GM23338 (cell line): ENCODE measurements around the gene PCSK6. TPM values are rescaled to one million over a fixed set of nuclear protein-coding genes. Genes with fewer than 3 reads are reported as not detected.

Experiments
- ATAC-seq: fragments of 200-7000 bp; cut with Tn5 transposase; 3 replicates; pipeline ENCODE4 v1.9.1; 2020
- DNase-seq: peaks from one replicate; pipeline ENCODE4 v3.0.0-alpha.2; 2015; ENCODE audit warnings: low spot score
- H2AFZ ChIP-seq: fragments of 200-600 bp; sonication (generic); 2 replicates; pipeline ENCODE4 v1.8.0; 2016; ENCODE audit warnings: antibody characterized with exemption, mild to moderate bottlenecking, moderate library complexity
- H3F3A ChIP-seq: fragments of 200-600 bp; sonication (generic); replicated peaks from 2 replicates; pipeline ENCODE4 v1.8.0; 2017; ENCODE audit warnings: antibody characterized with exemption, mixed run types, low read depth
- H3K27ac ChIP-seq: fragments of 200-600 bp; sonication (generic); 2 replicates; pipeline ENCODE4 v1.6.1; 2016; ENCODE audit warnings: low read depth
- H3K27me3 ChIP-seq: fragments of 200-600 bp; sonication (generic); 2 replicates; pipeline ENCODE4 v1.8.0; 2016; ENCODE audit warnings: mild to moderate bottlenecking, mixed run types, moderate library complexity; ENCODE audit not compliant: insufficient read depth
- H3K36me3 ChIP-seq: fragments of 200-600 bp; sonication (generic); 2 replicates; pipeline ENCODE4 v1.8.0; 2016; ENCODE audit warnings: mild to moderate bottlenecking; ENCODE audit not compliant: insufficient read depth
- H3K4me1 ChIP-seq: fragments of 200-600 bp; sonication (generic); 2 replicates; pipeline ENCODE4 v1.8.0; 2016; ENCODE audit warnings: mild to moderate bottlenecking, moderate library complexity; ENCODE audit not compliant: insufficient read depth
- H3K4me2 ChIP-seq: fragments of 200-600 bp; sonication (generic); 2 replicates; pipeline ENCODE4 v1.7.1; 2017; ENCODE audit warnings: mixed run types
- H3K4me3 ChIP-seq: fragments of 200-600 bp; sonication (generic); 2 replicates; pipeline ENCODE4 v1.6.1; 2016; ENCODE audit warnings: mixed run types
- H3K79me2 ChIP-seq: fragments of 200-600 bp; sonication (generic); replicated peaks from 2 replicates; pipeline ENCODE4 v1.8.0; 2017; ENCODE audit warnings: mild to moderate bottlenecking; ENCODE audit not compliant: insufficient read depth
- H3K9me2 ChIP-seq: fragments of 200-600 bp; sonication (generic); 2 replicates; pipeline ENCODE4 v1.8.0; 2017; ENCODE audit not compliant: insufficient read depth
- H4K20me1 ChIP-seq: fragments of 200-600 bp; sonication (generic); replicated peaks from 2 replicates; pipeline ENCODE4 v1.8.0; 2017; ENCODE audit warnings: mild to moderate bottlenecking; ENCODE audit not compliant: insufficient read depth
- H3K27ac Mint-ChIP-seq: 2 replicates; pipeline ENCODE4 v1.8.0; 2020; ENCODE audit warnings: inconsistent platforms, mild to moderate bottlenecking, moderate library complexity, mixed read lengths
- H3K27me3 Mint-ChIP-seq: 3 replicates; pipeline ENCODE4 v1.8.0; 2022; ENCODE audit warnings: low read depth, mild to moderate bottlenecking, moderate library complexity, mixed read lengths, inconsistent platforms; ENCODE audit not compliant: insufficient read depth, poor library complexity
- H3K36me3 Mint-ChIP-seq: 3 replicates; pipeline ENCODE4 v1.8.0; 2021; ENCODE audit warnings: low read depth, mild to moderate bottlenecking, inconsistent platforms, moderate library complexity, mixed read lengths
- H3K4me1 Mint-ChIP-seq: 3 replicates; pipeline ENCODE4 v1.8.0; 2020; ENCODE audit warnings: mild to moderate bottlenecking, inconsistent platforms, mixed read lengths
- H3K4me3 Mint-ChIP-seq: 3 replicates; pipeline ENCODE4 v1.8.0; 2021; ENCODE audit warnings: moderate library complexity, mild to moderate bottlenecking, inconsistent platforms, mixed read lengths
- H3K9me3 Mint-ChIP-seq: 3 replicates; pipeline ENCODE4 v1.8.0; 2020; ENCODE audit warnings: moderate library complexity, mild to moderate bottlenecking, inconsistent platforms, mixed read lengths
- CREB1 ChIP-seq: fragments of 250-450 bp; sonication (Bioruptor Pico); IDR thresholded peaks from 2 replicates; pipeline ENCODE4 v1.5.0; 2020; ENCODE audit warnings: low read depth, mild to moderate bottlenecking, moderate library complexity
- CTCF ChIP-seq, 2 experiments: fragments of 200-600 bp in 1 of 2; sonication (generic) in 1 of 2; conservative IDR thresholded peaks; 2 replicates each; pipeline versions ENCODE4 v1.5.1 to v1.6.1; 2016 to 2017; ENCODE audit warnings: antibody characterized with exemption in 2 of 2, low read depth in 2 of 2, mild to moderate bottlenecking in 2 of 2, moderate library complexity in 1 of 2
- ETS1 ChIP-seq: IDR thresholded peaks from 2 replicates; pipeline ENCODE4 v1.6.1; 2016; ENCODE audit warnings: antibody characterized with exemption
- EZH2 ChIP-seq: fragments of 200-600 bp; sonication (generic); IDR thresholded peaks from one replicate; pipeline ENCODE4 v1.8.0; 2017; ENCODE audit warnings: antibody characterized with exemption, mild to moderate bottlenecking, low read depth; ENCODE audit not compliant: unreplicated experiment
- EZH2phosphoT487 ChIP-seq: fragments of 200-600 bp; sonication (generic); IDR thresholded peaks from one replicate; pipeline ENCODE4 v1.8.1; 2018; ENCODE audit warnings: antibody characterized with exemption; ENCODE audit not compliant: unreplicated experiment
- JUNB ChIP-seq: IDR thresholded peaks from one replicate; pipeline ENCODE4 v1.6.1; 2016; ENCODE audit warnings: antibody characterized with exemption; ENCODE audit not compliant: unreplicated experiment
- NANOG ChIP-seq: IDR thresholded peaks from 2 replicates; pipeline ENCODE4 v1.6.1; 2016; ENCODE audit warnings: antibody characterized with exemption, borderline replicate concordance
- POLR2AphosphoS5 ChIP-seq: IDR thresholded peaks from 2 replicates; pipeline ENCODE4 v1.6.1; 2016; ENCODE audit warnings: antibody characterized with exemption, low read depth
- STAT1 ChIP-seq: IDR thresholded peaks from one replicate; pipeline ENCODE4 v1.6.1; 2016; ENCODE audit warnings: antibody characterized with exemption; ENCODE audit not compliant: unreplicated experiment
- ZNF114 ChIP-seq: fragments of 250-450 bp; sonication (Bioruptor Pico); IDR thresholded peaks from 2 replicates; pipeline ENCODE4 v1.5.0; 2020; ENCODE audit warnings: mild to moderate bottlenecking, moderate library complexity
- ZNF331 ChIP-seq: fragments of 250-450 bp; sonication (Bioruptor Pico); IDR thresholded peaks from 2 replicates; pipeline ENCODE4 v1.5.0; 2020; ENCODE audit warnings: low read depth, mild to moderate bottlenecking, moderate library complexity
- polyA plus RNA-seq: library from polyadenylated mRNA; unstranded; fragments of >200 nt; fragmentation: Nextera tagmentation; extraction: Ambion mirVana; gene quantifications from 2 replicates; pipeline ENCODE4 v1.2.1, GENCODE V29; 2016
- total RNA-seq: library from RNA; depleted of rRNA; stranded (reverse); fragments of >200 nt; shearing (Covaris generic); gene quantifications from 2 replicates; pipeline ENCODE4 v1.2.3, GENCODE V29; 2014
- TF ChIP-seq, protein P1 (sequence below): fragments of 250-450 bp; sonication (Bioruptor Pico); IDR thresholded peaks from 2 replicates; pipeline ENCODE4 v1.5.0; 2020; ENCODE audit warnings: mild to moderate bottlenecking, moderate library complexity
- TF ChIP-seq, protein P2 (sequence below): IDR thresholded peaks from one replicate; pipeline ENCODE4 v1.6.1; 2018; ENCODE audit warnings: antibody characterized with exemption; ENCODE audit not compliant: unreplicated experiment

PCSK6 gene
- total and polyA plus RNA-seq, 2 experiments from 2014 or later = 1.7 to 6.7 TPM

GRCh38 chr15:101429191-101429590, 60.3 kb downstream of the PCSK6 start:
- Histone ChIP-seq H3K4me1 (peaks cover 13% of the 10 kb centered on the region; the same call in 1 of the 2 replicates), H3K36me3 (no peaks in the 10 kb centered on the region), H3K27me3 (no peaks in the 10 kb centered on the region), H2AFZ (no peak overlapping the region), H3K4me2 (no peak overlapping the region), H3K9me2 (no peaks in the 10 kb centered on the region), H3K4me3 (no peak overlapping the region), H4K20me1 (no peaks in the 10 kb centered on the region), H3K79me2 (no peaks in the 10 kb centered on the region), H3F3A (no peaks in the 10 kb centered on the region), H3K27ac (no peak overlapping the region)
- no peak for ATAC-seq
- TF ChIP-seq ZNF331 (CRISPR knock-in tag) = no peak
- TF ChIP-seq NANOG = no peak
- TF ChIP-seq STAT1 = no peak
- no peak for TF ChIP-seq EZH2
- TF ChIP-seq, protein P1, sequence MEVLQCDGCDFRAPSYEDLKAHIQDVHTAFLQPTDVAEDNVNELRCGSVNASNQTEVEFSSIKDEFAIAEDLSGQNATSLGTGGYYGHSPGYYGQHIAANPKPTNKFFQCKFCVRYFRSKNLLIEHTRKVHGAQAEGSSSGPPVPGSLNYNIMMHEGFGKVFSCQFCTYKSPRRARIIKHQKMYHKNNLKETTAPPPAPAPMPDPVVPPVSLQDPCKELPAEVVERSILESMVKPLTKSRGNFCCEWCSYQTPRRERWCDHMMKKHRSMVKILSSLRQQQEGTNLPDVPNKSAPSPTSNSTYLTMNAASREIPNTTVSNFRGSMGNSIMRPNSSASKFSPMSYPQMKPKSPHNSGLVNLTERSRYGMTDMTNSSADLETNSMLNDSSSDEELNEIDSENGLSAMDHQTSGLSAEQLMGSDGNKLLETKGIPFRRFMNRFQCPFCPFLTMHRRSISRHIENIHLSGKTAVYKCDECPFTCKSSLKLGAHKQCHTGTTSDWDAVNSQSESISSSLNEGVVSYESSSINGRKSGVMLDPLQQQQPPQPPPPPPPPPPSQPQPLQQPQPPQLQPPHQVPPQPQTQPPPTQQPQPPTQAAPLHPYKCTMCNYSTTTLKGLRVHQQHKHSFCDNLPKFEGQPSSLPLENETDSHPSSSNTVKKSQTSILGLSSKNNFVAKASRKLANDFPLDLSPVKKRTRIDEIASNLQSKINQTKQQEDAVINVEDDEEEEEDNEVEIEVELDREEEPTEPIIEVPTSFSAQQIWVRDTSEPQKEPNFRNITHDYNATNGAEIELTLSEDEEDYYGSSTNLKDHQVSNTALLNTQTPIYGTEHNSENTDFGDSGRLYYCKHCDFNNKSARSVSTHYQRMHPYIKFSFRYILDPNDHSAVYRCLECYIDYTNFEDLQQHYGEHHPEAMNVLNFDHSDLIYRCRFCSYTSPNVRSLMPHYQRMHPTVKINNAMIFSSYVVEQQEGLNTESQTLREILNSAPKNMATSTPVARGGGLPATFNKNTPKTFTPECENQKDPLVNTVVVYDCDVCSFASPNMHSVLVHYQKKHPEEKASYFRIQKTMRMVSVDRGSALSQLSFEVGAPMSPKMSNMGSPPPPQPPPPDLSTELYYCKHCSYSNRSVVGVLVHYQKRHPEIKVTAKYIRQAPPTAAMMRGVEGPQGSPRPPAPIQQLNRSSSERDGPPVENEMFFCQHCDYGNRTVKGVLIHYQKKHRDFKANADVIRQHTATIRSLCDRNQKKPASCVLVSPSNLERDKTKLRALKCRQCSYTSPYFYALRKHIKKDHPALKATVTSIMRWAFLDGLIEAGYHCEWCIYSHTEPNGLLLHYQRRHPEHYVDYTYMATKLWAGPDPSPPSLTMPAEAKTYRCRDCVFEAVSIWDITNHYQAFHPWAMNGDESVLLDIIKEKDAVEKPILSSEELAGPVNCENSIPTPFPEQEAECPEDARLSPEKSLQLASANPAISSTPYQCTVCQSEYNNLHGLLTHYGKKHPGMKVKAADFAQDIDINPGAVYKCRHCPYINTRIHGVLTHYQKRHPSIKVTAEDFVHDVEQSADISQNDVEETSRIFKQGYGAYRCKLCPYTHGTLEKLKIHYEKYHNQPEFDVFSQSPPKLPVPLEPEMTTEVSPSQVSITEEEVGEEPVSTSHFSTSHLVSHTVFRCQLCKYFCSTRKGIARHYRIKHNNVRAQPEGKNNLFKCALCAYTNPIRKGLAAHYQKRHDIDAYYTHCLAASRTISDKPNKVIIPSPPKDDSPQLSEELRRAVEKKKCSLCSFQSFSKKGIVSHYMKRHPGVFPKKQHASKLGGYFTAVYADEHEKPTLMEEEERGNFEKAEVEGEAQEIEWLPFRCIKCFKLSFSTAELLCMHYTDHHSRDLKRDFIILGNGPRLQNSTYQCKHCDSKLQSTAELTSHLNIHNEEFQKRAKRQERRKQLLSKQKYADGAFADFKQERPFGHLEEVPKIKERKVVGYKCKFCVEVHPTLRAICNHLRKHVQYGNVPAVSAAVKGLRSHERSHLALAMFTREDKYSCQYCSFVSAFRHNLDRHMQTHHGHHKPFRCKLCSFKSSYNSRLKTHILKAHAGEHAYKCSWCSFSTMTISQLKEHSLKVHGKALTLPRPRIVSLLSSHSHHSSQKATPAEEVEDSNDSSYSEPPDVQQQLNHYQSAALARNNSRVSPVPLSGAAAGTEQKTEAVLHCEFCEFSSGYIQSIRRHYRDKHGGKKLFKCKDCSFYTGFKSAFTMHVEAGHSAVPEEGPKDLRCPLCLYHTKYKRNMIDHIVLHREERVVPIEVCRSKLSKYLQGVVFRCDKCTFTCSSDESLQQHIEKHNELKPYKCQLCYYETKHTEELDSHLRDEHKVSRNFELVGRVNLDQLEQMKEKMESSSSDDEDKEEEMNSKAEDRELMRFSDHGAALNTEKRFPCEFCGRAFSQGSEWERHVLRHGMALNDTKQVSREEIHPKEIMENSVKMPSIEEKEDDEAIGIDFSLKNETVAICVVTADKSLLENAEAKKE (CRISPR knock-in tag) = no peak
- no peak for TF ChIP-seq CREB1 (CRISPR knock-in tag)
- no peak for TF ChIP-seq ETS1
- no peak for TF ChIP-seq POLR2AphosphoS5
- TF ChIP-seq JUNB = no peak
- TF ChIP-seq EZH2phosphoT487 = no peak
- no peak for TF ChIP-seq ZNF114
- TF ChIP-seq CTCF (conservative IDR thresholded peaks at IDR 0.05; ENCODE audit: low read depth in 2 of 2) = no peak
- TF ChIP-seq, protein P2, sequence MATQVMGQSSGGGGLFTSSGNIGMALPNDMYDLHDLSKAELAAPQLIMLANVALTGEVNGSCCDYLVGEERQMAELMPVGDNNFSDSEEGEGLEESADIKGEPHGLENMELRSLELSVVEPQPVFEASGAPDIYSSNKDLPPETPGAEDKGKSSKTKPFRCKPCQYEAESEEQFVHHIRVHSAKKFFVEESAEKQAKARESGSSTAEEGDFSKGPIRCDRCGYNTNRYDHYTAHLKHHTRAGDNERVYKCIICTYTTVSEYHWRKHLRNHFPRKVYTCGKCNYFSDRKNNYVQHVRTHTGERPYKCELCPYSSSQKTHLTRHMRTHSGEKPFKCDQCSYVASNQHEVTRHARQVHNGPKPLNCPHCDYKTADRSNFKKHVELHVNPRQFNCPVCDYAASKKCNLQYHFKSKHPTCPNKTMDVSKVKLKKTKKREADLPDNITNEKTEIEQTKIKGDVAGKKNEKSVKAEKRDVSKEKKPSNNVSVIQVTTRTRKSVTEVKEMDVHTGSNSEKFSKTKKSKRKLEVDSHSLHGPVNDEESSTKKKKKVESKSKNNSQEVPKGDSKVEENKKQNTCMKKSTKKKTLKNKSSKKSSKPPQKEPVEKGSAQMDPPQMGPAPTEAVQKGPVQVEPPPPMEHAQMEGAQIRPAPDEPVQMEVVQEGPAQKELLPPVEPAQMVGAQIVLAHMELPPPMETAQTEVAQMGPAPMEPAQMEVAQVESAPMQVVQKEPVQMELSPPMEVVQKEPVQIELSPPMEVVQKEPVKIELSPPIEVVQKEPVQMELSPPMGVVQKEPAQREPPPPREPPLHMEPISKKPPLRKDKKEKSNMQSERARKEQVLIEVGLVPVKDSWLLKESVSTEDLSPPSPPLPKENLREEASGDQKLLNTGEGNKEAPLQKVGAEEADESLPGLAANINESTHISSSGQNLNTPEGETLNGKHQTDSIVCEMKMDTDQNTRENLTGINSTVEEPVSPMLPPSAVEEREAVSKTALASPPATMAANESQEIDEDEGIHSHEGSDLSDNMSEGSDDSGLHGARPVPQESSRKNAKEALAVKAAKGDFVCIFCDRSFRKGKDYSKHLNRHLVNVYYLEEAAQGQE = no peak
- Mint-ChIP-seq H3K4me3 (no peak overlapping the region), H3K36me3 (no peaks in the 10 kb centered on the region), H3K4me1 (peaks cover 26% of the 10 kb centered on the region), H3K9me3 (no peaks in the 10 kb centered on the region; the same call in 2 of the 3 replicates), H3K27ac (no peak overlapping the region), H3K27me3 (peaks cover 34% of the 10 kb centered on the region)
- no peak for DNase-seq
